DMS79 treated with DMSO at 0.1 percent for 48 hours (cell line): ENCODE measurements around the gene APBB2.
A peak's percentile ranks its signal among the peaks of the same experiment; 100 is the strongest.
"Not testable (repeated sequence)": the region's sequence is repeated elsewhere in the genome, so short reads cannot be mapped to it uniquely, and the experiment has no call there.

ENCODE experiments used
- DNase-seq: peaks from one replicate; lab custom pipeline; 2025; lab: John Stamatoyannopoulos, UW

Gene APBB2

GRCh38 chr4:40934676-40935075, 279.7 kb downstream of the APBB2 start:
- no peak for DNase-seq

DNA sequence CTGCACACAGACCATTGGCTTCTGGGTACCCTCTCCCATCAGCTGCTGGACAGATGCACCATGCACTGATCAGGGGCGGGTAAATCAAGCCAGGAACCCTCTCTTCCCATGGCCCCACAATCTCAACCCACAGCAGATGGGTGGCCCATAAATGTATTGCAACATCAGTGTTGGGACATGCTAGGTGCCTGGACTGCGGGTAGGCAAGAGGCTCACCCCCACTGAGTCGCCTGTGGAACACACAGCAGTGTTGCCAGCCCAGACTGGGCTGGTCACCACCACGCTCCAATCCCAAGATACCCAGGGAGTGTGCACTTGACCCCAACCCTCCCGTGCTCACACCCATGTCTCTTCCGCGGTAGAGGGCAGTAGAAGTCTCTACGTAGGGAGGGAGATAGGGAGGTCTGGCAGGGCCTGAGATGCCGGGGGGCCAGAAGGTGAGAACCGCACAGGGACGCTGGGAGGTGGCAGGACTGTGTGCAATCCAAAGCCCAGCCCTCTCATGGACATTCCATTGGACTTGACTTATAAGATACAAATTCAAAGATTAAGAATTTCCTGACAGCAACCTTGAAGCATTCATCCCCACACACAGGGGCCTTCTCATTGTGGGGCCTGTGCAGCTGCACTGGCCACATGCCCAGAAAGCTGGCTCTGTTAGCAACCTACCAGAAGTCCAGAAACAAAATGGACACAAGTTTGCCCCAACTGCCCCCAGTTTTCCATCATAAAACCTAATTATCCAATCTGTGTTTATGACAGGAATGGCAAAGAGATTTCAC, 280.9 kb downstream of the APBB2 start:
- DNase-seq, result no peak

DNA sequence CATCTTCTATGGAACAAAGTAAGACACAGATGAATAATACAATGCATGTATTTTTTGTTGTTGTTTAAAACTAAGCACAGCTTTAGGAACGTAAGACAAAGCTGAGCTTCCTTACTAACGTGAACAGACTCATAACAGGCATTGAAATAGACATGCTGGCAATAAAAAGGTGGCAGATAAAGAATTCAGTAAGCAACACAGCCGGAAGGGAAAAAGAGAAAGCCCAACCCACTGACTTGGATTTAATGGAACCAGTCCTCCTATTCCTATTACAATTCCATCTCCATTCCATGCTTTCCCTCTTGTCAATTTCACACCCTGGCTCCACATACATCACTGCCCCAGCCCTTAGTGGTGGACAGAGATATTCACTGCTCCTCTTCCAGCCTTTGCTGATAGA, 282.5 kb downstream of the APBB2 start:
- DNase-seq, result no peak

DNA sequence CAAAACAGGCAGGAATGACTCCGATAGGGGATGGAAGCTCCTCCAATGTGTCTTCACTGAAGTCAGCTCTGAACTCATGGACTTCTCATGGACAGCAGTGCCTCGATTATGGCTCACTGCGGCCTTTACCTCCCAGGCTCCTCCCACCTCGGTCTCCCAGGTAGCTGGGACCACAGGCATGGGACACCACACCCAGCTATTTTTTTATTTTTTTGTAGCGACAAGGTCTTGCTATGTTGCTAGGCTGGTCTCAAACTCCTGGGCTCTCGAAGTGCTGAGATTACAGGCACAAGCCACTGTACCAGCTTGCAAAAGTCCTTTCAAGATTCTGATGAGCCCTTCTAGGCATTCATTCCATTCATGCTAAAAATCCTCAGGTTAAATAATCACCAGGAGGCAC, 283.1 kb downstream of the APBB2 start:
- no peak for DNase-seq

GRCh38 chr4:40927074-40927473, 287.3 kb downstream of the APBB2 start:
- no peak for DNase-seq

GRCh38 chr4:40924793-40925117, 289.6 kb downstream of the APBB2 start:
- DNase-seq, result no peak

GRCh38 chr4:40924096-40924792, 290.1 kb downstream of the APBB2 start:
- DNase-seq, result no peak

GRCh38 chr4:40923316-40924095, 290.8 kb downstream of the APBB2 start:
- DNase-seq, result peak; percentile 65

GRCh38 chr4:40919976-40920375, 294.4 kb downstream of the APBB2 start:
- DNase-seq, result not testable (repeated sequence)

DNA sequence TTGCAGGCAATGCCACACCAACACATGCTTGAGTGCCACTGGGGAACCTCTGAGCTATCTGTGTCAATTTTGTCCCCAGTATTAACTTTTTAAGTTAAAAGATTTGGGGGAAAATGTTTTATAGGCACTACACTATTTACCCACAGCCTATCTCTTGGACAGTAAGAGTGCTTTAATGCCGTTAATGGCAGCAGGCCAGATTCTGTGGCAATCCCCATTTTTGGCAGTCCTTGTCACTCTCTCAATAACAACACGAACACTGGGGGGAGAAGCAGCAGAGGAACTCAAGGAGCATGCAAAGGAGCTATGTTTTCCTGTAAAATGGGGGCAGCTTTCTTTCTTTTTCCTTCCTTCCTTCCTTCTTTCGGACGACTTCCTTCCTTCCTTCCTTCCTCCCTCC, 296.0 kb downstream of the APBB2 start:
- peak; percentile 11 for DNase-seq

DNA sequence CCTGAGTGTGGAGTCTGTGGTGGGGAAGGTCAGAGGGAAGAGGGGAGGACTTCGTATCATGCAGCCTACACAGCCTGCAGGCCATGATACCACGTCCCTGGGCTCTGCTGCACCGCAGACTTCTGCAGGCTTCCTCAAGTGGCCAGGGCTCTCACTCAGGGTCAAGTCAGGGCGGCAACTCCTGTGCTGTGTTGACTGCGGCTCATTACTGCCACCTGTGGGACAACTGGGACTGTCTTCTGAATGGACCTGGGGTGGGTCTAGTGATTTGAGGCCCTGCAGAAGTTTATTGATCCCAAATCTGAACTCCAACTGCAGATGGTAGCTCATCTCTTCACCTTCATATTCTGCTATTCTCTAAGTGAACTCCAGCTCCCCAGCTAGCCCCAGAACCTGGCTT, 297.5 kb downstream of the APBB2 start:
- DNase-seq, result no peak

- DNase-seq, result no peak
Measured at GRCh38 chr4:40916218-40916555, 298.2 kb downstream of the APBB2 start.

DNA sequence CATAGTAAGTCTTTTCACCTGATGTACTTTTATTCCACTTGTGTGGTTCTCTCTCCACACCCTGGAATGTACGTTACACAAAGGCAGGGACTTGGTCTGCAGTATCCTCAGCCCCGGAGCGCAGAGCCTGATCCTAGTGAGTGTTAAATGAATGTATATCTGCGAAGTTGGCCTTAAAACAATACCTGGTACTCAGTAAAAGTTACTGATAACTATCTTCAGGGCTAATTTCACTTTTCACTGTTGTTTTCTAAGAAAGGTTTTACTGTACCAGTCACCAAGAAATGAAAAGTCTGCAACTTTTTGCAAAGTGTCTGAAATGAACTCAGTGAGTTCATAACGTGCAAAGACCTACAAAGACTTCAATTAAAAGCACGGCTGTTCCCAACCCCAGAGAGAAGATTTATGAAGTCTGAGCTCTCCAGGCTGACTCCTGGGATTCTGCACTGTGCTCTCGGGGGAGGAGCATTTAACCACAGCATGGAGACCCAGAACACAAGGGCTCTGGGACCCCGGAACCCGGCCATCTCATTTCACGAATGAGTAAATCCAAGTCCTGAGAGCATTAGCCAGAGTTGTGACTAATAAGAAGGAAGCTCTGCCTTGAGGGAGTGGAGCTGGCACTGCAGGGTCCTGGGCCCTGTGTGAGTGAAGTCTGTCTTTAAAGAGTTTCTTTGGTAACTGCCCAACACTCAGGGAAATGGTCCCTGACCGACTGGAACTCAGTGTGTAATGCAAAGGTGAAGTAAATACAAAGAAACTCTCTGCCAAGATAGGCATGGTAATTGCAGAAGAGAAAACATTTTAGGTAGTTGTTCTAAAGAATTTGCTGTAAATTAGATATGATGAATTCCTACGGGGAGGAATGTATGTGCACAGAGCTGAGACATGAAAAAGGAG, 298.8 kb downstream of the APBB2 start:
- DNase-seq, result no peak

- DNase-seq, result no peak
Measured at GRCh38 chr4:40912460-40913184, 301.7 kb downstream of the APBB2 start.

DNA sequence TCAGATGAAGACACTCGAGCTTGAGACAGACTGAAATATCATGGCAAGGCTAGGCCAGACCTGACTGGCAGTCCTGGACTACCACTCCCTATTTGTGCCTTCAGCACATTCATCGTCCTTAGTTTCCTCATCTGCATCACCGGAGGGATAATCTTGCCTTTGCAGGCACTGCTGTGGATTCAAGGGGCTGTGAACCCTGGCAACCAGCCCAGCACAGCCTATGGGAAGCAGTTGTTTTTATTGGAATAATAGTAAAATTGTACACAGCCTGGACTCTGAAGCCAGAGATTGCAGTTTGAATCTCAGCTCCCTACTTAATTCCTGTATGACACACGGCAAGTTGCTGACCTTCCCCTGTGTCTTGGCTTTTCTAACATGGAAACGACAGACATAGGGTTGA, 303.6 kb downstream of the APBB2 start:
- no peak for DNase-seq

GRCh38 chr4:40909363-40909876, 304.9 kb downstream of the APBB2 start:
- DNase-seq, result peak; percentile 11

- DNase-seq, result peak; percentile 51
Measured at GRCh38 chr4:40908702-40909362, 305.5 kb downstream of the APBB2 start.

- DNase-seq, result no peak
Measured at GRCh38 chr4:40908297-40908696, 306.0 kb downstream of the APBB2 start.

DNA sequence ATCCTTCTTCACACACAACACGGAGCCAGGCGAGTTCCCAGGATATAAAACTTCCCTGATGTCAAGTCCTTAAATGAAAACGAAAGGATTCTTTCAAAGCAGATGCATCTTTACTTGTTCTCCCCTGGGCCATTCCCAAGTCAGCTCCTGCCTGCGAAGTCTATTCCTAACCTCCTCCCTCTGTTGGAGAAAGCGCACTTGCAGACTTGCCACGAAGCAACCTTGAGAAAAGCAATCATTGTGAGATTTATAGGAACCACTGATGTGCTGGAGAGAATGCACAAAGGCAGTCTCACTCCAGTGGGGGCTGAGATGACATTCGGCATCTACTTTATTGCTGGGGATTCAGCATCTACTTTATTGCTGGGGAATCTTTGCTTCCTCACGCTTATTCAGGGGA, 308.9 kb downstream of the APBB2 start:
- DNase-seq, result no peak

GRCh38 chr4:40900531-40900930, 313.8 kb downstream of the APBB2 start:
- DNase-seq, result not testable (repeated sequence)
